ENCODE measurements around the gene FCF1.

- TF ChIP-seq CTCF (conservative IDR thresholded peaks at IDR 0.05; ENCODE audit: low read length) (no peak), EZH2phosphoT487 (IDR thresholded peaks at IDR 0.05; ENCODE audit: borderline replicate concordance) (no peak)
These were observed 421 bp downstream of the FCF1 start for GRCh38 chr14:74713395-74713735.
